Upper lobe of left lung (tissue), 4 donors: Measurements from ENCODE around the gene TIGD3.

ENCODE experiments used
- EP300 ChIP-seq, 4 donors: sonication (generic); formaldehyde crosslinking; IDR thresholded peaks; one replicate each; pipeline ENCODE4 v1.5.1; 2017; ENCODE audit warnings: antibody characterized with exemption in 4 of 4, control low read depth in 2 of 4
- POLR2AphosphoS5 ChIP-seq, 2 donors: sonication (generic); formaldehyde crosslinking; IDR thresholded peaks; one replicate each; pipeline ENCODE4 v1.5.1; 2017; ENCODE audit warnings: antibody characterized with exemption in 2 of 2

DNA sequence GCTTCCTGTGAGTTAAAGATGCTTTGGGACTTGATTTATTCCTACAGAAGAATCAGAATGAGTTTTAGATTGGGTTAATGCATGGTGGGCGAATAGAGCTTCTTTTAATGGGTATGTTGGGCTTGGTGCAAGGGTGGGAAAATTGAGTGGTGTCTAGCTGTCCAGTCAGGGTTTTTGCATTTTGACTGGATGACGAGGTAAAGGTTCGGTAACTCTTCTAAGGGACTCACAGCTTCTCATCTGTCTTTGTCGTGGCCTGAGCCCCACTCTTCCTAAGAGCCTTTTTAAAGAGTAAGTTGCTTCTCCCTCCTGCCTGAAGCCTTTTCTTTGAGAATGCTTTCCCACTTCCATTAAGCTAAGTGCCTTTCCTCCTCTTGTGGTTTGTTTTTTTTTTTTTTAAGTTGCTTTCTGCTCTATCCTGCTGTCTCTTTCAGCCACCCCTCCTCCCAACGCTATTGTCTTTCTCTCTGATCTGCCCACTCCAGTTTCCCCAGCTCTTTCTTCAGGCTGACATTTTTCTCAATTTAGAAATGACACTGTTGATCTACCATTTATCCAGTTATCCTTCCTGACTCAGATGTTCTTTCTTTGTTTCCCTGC lies 19.8 kb upstream of the TIGD3 start:
- TF ChIP-seq POLR2AphosphoS5 (IDR thresholded peaks at IDR 0.05): no peak
- no peak for TF ChIP-seq EP300 (IDR thresholded peaks at IDR 0.05)
